H1 (cell line): ENCODE results near the gene INTS15. TPM values are rescaled to one million over a fixed set of nuclear protein-coding genes. Genes with fewer than 3 reads are reported as not detected.

Experiments used
- CTCF ChIA-PET: fragments of 300-600 bp; sonication (Branson Sonifier 250); formaldehyde crosslinking; loops from one replicate; lab custom pipeline; 2021; ENCODE audit not compliant: partially characterized antibody; lab: Charles Lee
- POLR2A ChIA-PET: fragments of 300-600 bp; sonication (Branson Sonifier 250); formaldehyde crosslinking; loops from one replicate; lab custom pipeline; 2021; ENCODE audit warnings: inconsistent platforms; ENCODE audit not compliant: partially characterized antibody; lab: Charles Lee
- DNase-seq, 2 experiments: peaks; one replicate each; pipeline versions ENCODE4 v3.0.0 to v3.0.0-alpha.2; 2010 to 2022; ENCODE audit warnings: low spot score in 2 of 2, low read depth in 1 of 2, mixed read lengths in 1 of 2
- FAIRE-seq: peaks from 2 replicates; lab custom pipeline; 2011; peaks lifted over from hg19 to GRCh38; lab: Jason Lieb, UNC
- H2AFZ ChIP-seq: 2 replicates; pipeline ENCODE4 v1.8.1; 2012; ENCODE audit warnings: low read length, inconsistent platforms
- H2AK5ac ChIP-seq: 2 replicates; pipeline ENCODE4 v1.6.1; 2013; ENCODE audit warnings: low read depth, low read length
- H2BK120ac ChIP-seq: replicated peaks from 2 replicates; pipeline ENCODE3; 2013; ENCODE audit warnings: low read depth, low read length, inconsistent platforms
- H2BK12ac ChIP-seq: 2 replicates; pipeline ENCODE4 v1.6.1; 2013; ENCODE audit warnings: low read depth, low read length
- H2BK15ac ChIP-seq: 2 replicates; pipeline ENCODE4 v1.6.1; 2013; ENCODE audit warnings: low read length
- H2BK20ac ChIP-seq: 2 replicates; pipeline ENCODE4 v1.6.1; 2013; ENCODE audit warnings: low read length
- H2BK5ac ChIP-seq: 2 replicates; pipeline ENCODE4 v1.6.1; 2013; ENCODE audit warnings: low read depth, low read length
- H3K14ac ChIP-seq: 2 replicates; pipeline ENCODE4 v1.6.1; 2013; ENCODE audit warnings: inconsistent platforms; ENCODE audit not compliant: insufficient read length
- H3K18ac ChIP-seq: 2 replicates; pipeline ENCODE4 v1.6.1; 2013; ENCODE audit warnings: low read length; ENCODE audit errors: extremely low read depth
- H3K23ac ChIP-seq: 2 replicates; pipeline ENCODE4 v1.6.1; 2013; ENCODE audit warnings: inconsistent platforms; ENCODE audit not compliant: insufficient read length
- H3K23me2 ChIP-seq: 2 replicates; pipeline ENCODE4 v1.6.1; 2013; ENCODE audit warnings: low read depth, low read length
- H3K27ac ChIP-seq: 2 replicates; pipeline ENCODE4 v1.6.1; 2011; ENCODE audit warnings: low read depth, low read length, inconsistent platforms
- H3K27me3 ChIP-seq, 4 experiments: replicated peaks in 1 of 4; 1 replicate in 1 of 4; 2 replicates in 3 of 4; pipeline versions ENCODE4 v1.6.1 to v1.8.1; 2011 to 2013; ENCODE audit warnings: low read length in 3 of 4, mild to moderate bottlenecking in 3 of 4, inconsistent platforms in 2 of 4, mixed read lengths in 2 of 4, moderate library complexity in 1 of 4; ENCODE audit not compliant: control insufficient read depth in 3 of 4, insufficient read depth in 3 of 4; ENCODE audit errors: extremely low read depth in 1 of 4
- H3K36me3 ChIP-seq, 4 experiments: 2 replicates each; pipeline versions ENCODE4 v1.6.1 to v1.8.1; 2011 to 2013; ENCODE audit warnings: mild to moderate bottlenecking in 4 of 4, low read length in 3 of 4, moderate library complexity in 2 of 4, control low read depth in 1 of 4, inconsistent platforms in 1 of 4; ENCODE audit not compliant: insufficient read depth in 4 of 4, control insufficient read depth in 2 of 4
- H3K4ac ChIP-seq: replicated peaks from 2 replicates; pipeline ENCODE3; 2013; ENCODE audit warnings: low read length, low read depth, mixed read lengths, inconsistent platforms; ENCODE audit not compliant: insufficient read length
- H3K4me1 ChIP-seq, 4 experiments: replicated peaks in 1 of 4; 1 replicate in 1 of 4; 2 replicates in 3 of 4; pipeline versions ENCODE4 v1.6.1 to v1.8.1; 2011 to 2013; ENCODE audit warnings: low read length in 3 of 4, inconsistent platforms in 2 of 4, mixed read lengths in 1 of 4; ENCODE audit not compliant: insufficient read depth in 4 of 4, control insufficient read depth in 3 of 4
- H3K4me2 ChIP-seq, 2 experiments: 2 replicates each; pipeline versions ENCODE4 v1.6.1 to v1.8.1; 2011 to 2013; ENCODE audit warnings: low read depth in 2 of 2, low read length in 2 of 2, control low read depth in 1 of 2, inconsistent platforms in 1 of 2, mild to moderate bottlenecking in 1 of 2; ENCODE audit not compliant: insufficient read depth in 1 of 2
- H3K4me3 ChIP-seq, 4 experiments: fragments of 200-600, 300-600 bp in 1 of 4; sonication (generic), shearing (Covaris generic), sonication (Bioruptor Twin) in 1 of 4; 2 replicates each; pipeline versions ENCODE4 v1.5.1 to v1.8.1; 2011 to 2016; ENCODE audit warnings: low read length in 4 of 4, low read depth in 3 of 4, control low read depth in 2 of 4, inconsistent platforms in 2 of 4, mild to moderate bottlenecking in 2 of 4, mixed read lengths in 1 of 4, moderate library complexity in 1 of 4; ENCODE audit not compliant: insufficient read depth in 2 of 4; ENCODE audit errors: extremely low read depth in 1 of 4
- H3K56ac ChIP-seq: replicated peaks from 2 replicates; pipeline ENCODE3; 2013; ENCODE audit warnings: low read depth, mild to moderate bottlenecking, mixed read lengths, low read length, inconsistent platforms; ENCODE audit not compliant: insufficient read length
- H3K79me1 ChIP-seq: 2 replicates; pipeline ENCODE4 v1.6.1; 2013; ENCODE audit warnings: low read depth, low read length, control low read depth
- H3K79me2 ChIP-seq, 2 experiments: 2 replicates each; pipeline versions ENCODE4 v1.6.1 to v1.8.1; 2012 to 2013; ENCODE audit warnings: low read length in 2 of 2, mild to moderate bottlenecking in 2 of 2, inconsistent platforms in 1 of 2; ENCODE audit not compliant: insufficient read depth in 2 of 2, control insufficient read depth in 1 of 2
- H3K9ac ChIP-seq, 4 experiments: replicated peaks in 1 of 4; 1 replicate in 1 of 4; 2 replicates in 3 of 4; pipeline versions ENCODE4 v1.6.1 to v1.8.1; 2011 to 2013; ENCODE audit warnings: low read depth in 3 of 4, low read length in 3 of 4, control low read depth in 2 of 4, mild to moderate bottlenecking in 2 of 4, moderate library complexity in 2 of 4, inconsistent platforms in 1 of 4; ENCODE audit errors: extremely low read depth in 1 of 4
- H3K9me3 ChIP-seq, 2 experiments: 2 replicates each; pipeline versions ENCODE4 v1.6.1 to v1.8.1; 2012 to 2013; ENCODE audit warnings: mild to moderate bottlenecking in 2 of 2, moderate library complexity in 2 of 2, control low read depth in 1 of 2, inconsistent platforms in 1 of 2, low read depth in 1 of 2, low read length in 1 of 2, mixed read lengths in 1 of 2; ENCODE audit not compliant: insufficient read depth in 2 of 2
- H4K20me1 ChIP-seq, 2 experiments: replicated peaks in 1 of 2; 2 replicates each; pipeline versions ENCODE3 to v1.8.1; 2011 to 2013; ENCODE audit warnings: inconsistent platforms in 2 of 2, low read length in 2 of 2, mild to moderate bottlenecking in 1 of 2; ENCODE audit not compliant: insufficient read depth in 2 of 2, control insufficient read depth in 1 of 2
- H4K5ac ChIP-seq: 2 replicates; pipeline ENCODE4 v1.6.1; 2013; ENCODE audit warnings: low read length, low read depth, mixed read lengths, inconsistent platforms; ENCODE audit not compliant: insufficient read length
- H4K8ac ChIP-seq: 2 replicates; pipeline ENCODE4 v1.8.0; 2013; ENCODE audit warnings: mild to moderate bottlenecking, moderate library complexity, low read length, inconsistent platforms; ENCODE audit not compliant: insufficient read depth; ENCODE audit errors: extremely low read depth
- H4K91ac ChIP-seq: replicated peaks from 2 replicates; pipeline ENCODE3; 2013; ENCODE audit warnings: low read length, mixed read lengths, inconsistent platforms; ENCODE audit not compliant: insufficient read length
- ASH2L ChIP-seq: fragments of 200-600, 300-600 bp; sonication (generic); IDR thresholded peaks from one replicate; pipeline ENCODE4 v1.7.1; 2017; ENCODE audit warnings: low read length
- CBX5 ChIP-seq: fragments of 300-800, 300-1000 bp; sonication (generic); IDR thresholded peaks from 2 replicates; pipeline ENCODE4 v1.7.1; 2016; ENCODE audit warnings: antibody characterized with exemption, low read length, low read depth
- whole genome bisulfite sequencing, 2 experiments: shearing (Covaris generic) in 1 of 2; methylation state at CpG; one replicate each; pipeline versions ENCODE4 v1.1.6 to v1.1.7; 2013 to 2015; ENCODE audit warnings: low lambda C conversion rate in 2 of 2, mixed read lengths in 2 of 2, inconsistent platforms in 1 of 2, low coverage in 1 of 2, missing lambda C conversion rate in 1 of 2; ENCODE audit not compliant: insufficient replicate concordance in 2 of 2, insufficient coverage in 1 of 2, insufficient read length in 1 of 2; ENCODE audit errors: extremely low coverage in 1 of 2, missing lambda C conversion rate in 1 of 2; 5-methylcytosine and 5-hydroxymethylcytosine counted together
- polyA plus RNA-seq, 7 experiments: library from polyadenylated mRNA; depleted of rRNA in 3 of 7; stranded (reverse) in 5 of 7; unstranded in 2 of 7; fragments of >200 nt in 5 of 7; fragments of 200-250 nt in 2 of 7; gene quantifications; 1 replicate in 5 of 7; 2 replicates in 1 of 7; 4 replicates in 1 of 7; pipeline versions ENCODE4 v1.2.1 to v1.2.3, GENCODE V29; 2011 to 2013; ENCODE audit warnings: missing spikeins in 2 of 7, mixed read lengths in 2 of 7
- total RNA-seq: library from RNA; stranded (reverse); fragmentation: NEBNext Ultra II Directional; extraction: Animal tissue kit (Norgen Biotek cat#: 25700); gene quantifications from 2 replicates; pipeline ENCODE4 v1.2.1, GENCODE V29; 2021

Gene INTS15
- total and polyA plus RNA-seq, 2 of the 8 experiments (the other 6 are each of a cell fraction or from before 2014, with no cell fraction given) = 23.0 to 25.7 TPM

DNA sequence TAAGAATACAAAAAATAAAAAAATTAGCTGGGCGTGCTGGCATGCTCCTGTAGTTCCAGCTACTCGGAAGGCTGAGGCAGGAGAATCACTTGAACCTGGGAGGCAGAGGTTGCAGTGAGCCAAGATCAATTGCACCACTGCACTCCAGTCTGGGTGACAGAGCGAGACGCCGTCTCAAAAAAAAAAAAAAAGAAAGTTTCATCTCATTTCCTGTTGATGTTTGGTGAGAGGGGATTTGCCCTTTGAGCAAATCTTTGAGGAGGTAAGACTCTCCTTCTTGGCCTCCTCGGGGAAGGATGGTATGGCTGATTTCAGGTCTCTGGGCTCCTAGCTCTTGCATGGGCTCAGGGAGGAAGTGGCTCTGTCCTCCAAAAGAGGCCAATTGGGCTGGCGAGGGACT lies 35.0 kb upstream of the INTS15 start:
- no peaks in the 10 kb centered on the region for H4K20me1 ChIP-seq
- WGBS, 2 experiments = 92% methylated on average over 5 of the region's 7 CpGs; no CpG with 5 or more reads in 1 of the 2 experiments

More for the DNA sequence above, 35.0 kb upstream of the INTS15 start:
- DNase-seq = no peak
- no peak overlapping the region for H3K23ac ChIP-seq
- H2BK120ac ChIP-seq = no peak overlapping the region
- H3K23me2 ChIP-seq = no peaks in the 10 kb centered on the region; the same call in 1 of the 2 replicates
- H3K27ac ChIP-seq = no peak overlapping the region
- H4K91ac ChIP-seq = no peak overlapping the region
- H3K56ac ChIP-seq = no peak overlapping the region
- TF ChIP-seq CBX5 (no peak), ASH2L (no peak)
- H2AK5ac ChIP-seq = no peak overlapping the region
- H3K27me3 ChIP-seq = no peaks in the 10 kb centered on the region
- no peak overlapping the region for H4K8ac ChIP-seq
- no peak overlapping the region for H3K18ac ChIP-seq
- no peak overlapping the region for H3K4me2 ChIP-seq
- H2AFZ ChIP-seq = no peak overlapping the region
- no peak overlapping the region for H3K4me3 ChIP-seq
- no peaks in the 10 kb centered on the region for H3K36me3 ChIP-seq
- no peak overlapping the region for H2BK15ac ChIP-seq
- no peak overlapping the region for H3K14ac ChIP-seq
- no peak overlapping the region for H2BK5ac ChIP-seq
- no peak overlapping the region for H3K9ac ChIP-seq
- no peak overlapping the region for H2BK12ac ChIP-seq
- no peaks in the 10 kb centered on the region for H3K79me2 ChIP-seq
- peaks cover 0 to 3% (median under 1%) of the 10 kb centered on the region in 4 experiments; a peak in 3 of 7 replicates for H3K4me1 ChIP-seq
- ChIA-PET POLR2A (interaction anchor here (0.6 kb wide), 2 partner anchors 24 to 397 kb away, joined by 3 read pairs; no protein-coding TSS in a partner anchor), CTCF (interaction anchor here (0.6 to 1.9 kb wide), 11 partner anchors 11 to 1680 kb away, joined by 3 to 6 read pairs (median 4); partner anchors contain the start of gene INTS15)
- H3K4ac ChIP-seq = no peak overlapping the region
- H3K79me1 ChIP-seq = no peaks in the 10 kb centered on the region
- FAIRE-seq = no peak
- no peak overlapping the region for H2BK20ac ChIP-seq
- H3K9me3 ChIP-seq = no peaks in the 10 kb centered on the region
- H4K5ac ChIP-seq = no peak overlapping the region
